ENCODE results near the gene TMEM62.

DNA sequence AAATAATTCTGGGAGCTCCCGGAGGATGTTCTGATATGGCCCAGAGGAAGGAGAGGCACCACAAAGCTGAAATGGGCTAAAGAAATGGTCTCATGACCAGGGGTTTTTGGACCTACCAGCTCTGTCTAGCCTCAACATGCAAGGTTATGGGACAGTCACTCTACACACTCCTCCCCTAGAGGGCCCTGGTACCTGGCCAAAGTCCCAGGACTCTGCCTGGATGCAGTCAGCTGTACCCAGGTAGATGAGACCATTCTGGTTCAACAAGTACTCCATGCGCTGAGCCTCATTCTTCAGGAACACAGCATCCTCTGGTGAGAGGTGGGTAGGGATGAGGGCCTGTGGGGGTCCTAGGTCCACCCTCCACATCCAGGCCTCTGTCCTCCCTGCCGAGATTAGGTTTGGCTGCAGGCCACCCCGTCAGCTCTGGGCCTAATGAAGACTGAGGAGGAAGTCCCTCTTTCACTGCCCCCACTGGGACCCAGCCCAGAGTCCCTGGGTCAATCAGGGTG, 77.9 kb downstream of the TMEM62 start:
- TF ChIP-seq GATA2 (IDR thresholded peaks at IDR 0.05; ENCODE audit: low read depth, low read length) (no peak), GATA3 (IDR thresholded peaks at IDR 0.05; ENCODE audit: low read depth, low read length) (no peak)
